ENCODE results near the gene AMDHD1.

Gene AMDHD1

GRCh38 chr12:95993907-95994306, 50.8 kb downstream of the AMDHD1 start:
- no peak overlapping the region for H3K4me3 ChIP-seq (ENCODE audit: low read depth, low read length)
- no peak for TF ChIP-seq MYC (IDR thresholded peaks at IDR 0.05; ENCODE audit: low read depth, low read length)
- no peak for TF ChIP-seq CTCF (IDR thresholded peaks at IDR 0.05; ENCODE audit: low read depth, low read length)
- TF ChIP-seq MAX (IDR thresholded peaks at IDR 0.05; ENCODE audit: low read depth, low read length), result no peak
- no peak for TF ChIP-seq POLR2A (IDR thresholded peaks at IDR 0.05; ENCODE audit: extremely low read depth, insufficient read length)
- DNase-seq (ENCODE audit: low read depth), result no peak

- no peak for DNase-seq (ENCODE audit: low read depth)
- H3K4me3 ChIP-seq (ENCODE audit: low read depth, low read length), result no peak overlapping the region
- TF ChIP-seq MAX (IDR thresholded peaks at IDR 0.05; ENCODE audit: low read depth, low read length) (no peak), MYC (IDR thresholded peaks at IDR 0.05; ENCODE audit: low read depth, low read length) (no peak), CTCF (IDR thresholded peaks at IDR 0.05; ENCODE audit: low read depth, low read length) (no peak), POLR2A (IDR thresholded peaks at IDR 0.05; ENCODE audit: extremely low read depth, insufficient read length) (no peak)
These were observed 51.3 kb downstream of the AMDHD1 start for GRCh38 chr12:95994476-95994875.

GRCh38 chr12:95995238-95996031, 52.3 kb downstream of the AMDHD1 start:
- DNase-seq (ENCODE audit: low read depth), result peak; percentile 19
- no peak for TF ChIP-seq CTCF (IDR thresholded peaks at IDR 0.05; ENCODE audit: low read depth, low read length)
- peak overlapping the region; percentile 27 for H3K4me3 ChIP-seq (ENCODE audit: low read depth, low read length)

GRCh38 chr12:95996034-95996658, 53.0 kb downstream of the AMDHD1 start, which contains the start of gene HAL:
Gene HAL, minus strand, starts transcription at chr12:95996344. Its CDS starts 434 bp downstream, at chr12:95995910.
- H3K4me3 ChIP-seq (ENCODE audit: low read depth, low read length), result peak within 1 kb of the TSS; percentile 27
- DNase-seq (ENCODE audit: low read depth), result peak; percentile 97
- peak; percentile 98 for TF ChIP-seq MYC (IDR thresholded peaks at IDR 0.05; ENCODE audit: low read depth, low read length)
- TF ChIP-seq CTCF (IDR thresholded peaks at IDR 0.05; ENCODE audit: low read depth, low read length), result no peak
- peak; percentile 19 for TF ChIP-seq POLR2A (IDR thresholded peaks at IDR 0.05; ENCODE audit: extremely low read depth, insufficient read length)
- peak; percentile 93 for TF ChIP-seq MAX (IDR thresholded peaks at IDR 0.05; ENCODE audit: low read depth, low read length)

- no peak for TF ChIP-seq CTCF (IDR thresholded peaks at IDR 0.05; ENCODE audit: low read depth, low read length)
- TF ChIP-seq MAX (IDR thresholded peaks at IDR 0.05; ENCODE audit: low read depth, low read length), result no peak
- no peak for TF ChIP-seq POLR2A (IDR thresholded peaks at IDR 0.05; ENCODE audit: extremely low read depth, insufficient read length)
- no peak for TF ChIP-seq MYC (IDR thresholded peaks at IDR 0.05; ENCODE audit: low read depth, low read length)
- no peak overlapping the region for H3K4me3 ChIP-seq (ENCODE audit: low read depth, low read length)
- no peak for DNase-seq (ENCODE audit: low read depth)
These were observed 54.1 kb downstream of the AMDHD1 start for GRCh38 chr12:95997276-95997675.

Data from NB4 (cell line).